ENCODE data around the gene ASH1L.

Gene ASH1L

DNA sequence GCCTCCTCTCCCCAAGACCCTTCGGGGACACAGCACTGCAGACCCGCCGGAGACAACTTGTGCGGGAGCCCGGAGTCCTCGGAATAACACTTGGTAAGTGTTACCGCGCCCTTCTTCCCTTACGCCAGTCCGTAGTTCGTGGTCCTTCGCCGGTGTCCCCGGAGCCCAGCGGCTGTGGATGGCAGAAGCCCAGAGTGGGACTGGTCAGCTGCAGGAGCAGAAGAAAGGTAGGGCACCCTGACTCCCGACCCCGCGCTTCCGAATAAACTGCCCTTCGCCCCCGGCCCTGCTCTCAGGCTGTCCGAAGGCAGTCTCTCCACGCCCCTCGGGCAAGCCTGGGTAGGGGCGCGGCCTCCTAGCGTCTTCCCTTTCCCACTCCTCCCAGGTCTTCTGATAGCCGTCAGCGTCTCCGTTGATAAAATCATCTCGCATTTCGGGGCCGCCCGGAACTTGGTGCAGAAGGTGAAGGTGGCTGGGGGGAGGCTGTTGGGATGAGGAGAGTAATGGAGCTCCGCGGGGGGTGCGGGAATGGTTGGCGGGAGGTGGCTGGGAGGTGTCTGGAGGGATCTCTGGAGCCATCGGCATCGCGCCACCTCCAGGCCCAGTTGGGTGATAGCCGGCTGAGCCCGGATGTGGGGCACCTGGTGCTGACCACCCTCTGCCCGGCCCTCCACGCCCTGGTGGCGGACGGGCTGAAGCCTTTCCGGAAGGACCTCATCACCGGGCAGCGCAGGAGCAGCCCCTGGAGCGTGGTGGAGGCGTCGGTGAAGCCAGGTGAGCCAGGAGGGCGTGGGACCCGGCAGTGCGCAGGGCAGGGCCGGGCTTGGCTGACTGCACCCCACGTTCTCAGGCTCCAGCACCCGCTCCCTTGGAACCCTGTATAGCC is 237.6 kb downstream of the ASH1L start:
- DNase-seq: peak; percentile 38

DNA sequence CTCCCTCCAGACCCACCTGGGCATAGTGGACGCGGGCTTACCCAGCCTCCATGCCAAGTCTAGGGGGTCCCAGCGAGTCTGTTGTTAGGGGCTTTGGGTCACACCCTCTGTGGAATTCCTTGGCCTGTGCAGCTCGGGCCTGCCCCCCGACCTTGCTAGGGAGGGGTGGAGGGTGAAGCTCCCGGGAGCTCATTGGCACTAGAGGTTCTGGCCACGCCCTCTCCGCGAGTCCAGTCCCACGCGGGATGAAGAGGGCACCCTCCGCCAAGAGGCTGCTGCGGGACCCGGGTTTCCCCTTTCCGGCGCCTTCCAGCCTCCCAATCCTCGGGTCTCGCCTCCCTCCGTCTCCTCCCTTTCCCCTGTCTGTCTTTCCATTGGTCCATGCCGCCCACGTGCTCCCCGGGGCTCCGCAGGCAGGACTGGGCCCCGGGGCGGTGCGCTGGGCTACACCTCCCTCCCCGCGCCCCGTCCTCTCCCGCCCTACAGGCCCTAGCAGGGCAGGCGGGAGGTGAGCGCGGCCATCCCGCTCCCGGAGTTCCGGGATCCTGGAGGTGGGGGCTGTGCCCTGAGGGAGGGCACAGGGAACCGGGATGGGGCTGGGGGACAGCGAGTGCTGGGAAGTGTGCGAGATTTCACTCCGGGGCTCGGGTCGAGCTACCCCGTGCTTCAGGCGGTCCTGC is 238.4 kb downstream of the ASH1L start:
- DNase-seq: peak; percentile 95

DNA sequence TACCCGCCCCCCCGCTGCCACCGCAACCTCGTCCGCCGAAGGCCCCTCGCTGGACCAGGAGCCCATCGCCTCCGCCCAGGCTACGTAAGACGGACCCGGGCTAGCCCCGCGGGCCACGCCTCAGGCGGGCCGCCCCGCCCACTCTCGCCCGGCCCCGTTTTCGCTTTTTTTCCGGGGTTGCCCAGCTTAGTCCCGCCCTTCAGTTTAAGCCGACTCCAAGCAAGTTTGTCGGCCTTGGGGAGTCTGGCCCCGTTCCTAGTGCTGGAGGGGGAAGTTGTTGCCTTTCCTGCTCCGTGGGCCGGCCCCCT is 238.9 kb downstream of the ASH1L start:
- peak; percentile 90 for DNase-seq

DNA sequence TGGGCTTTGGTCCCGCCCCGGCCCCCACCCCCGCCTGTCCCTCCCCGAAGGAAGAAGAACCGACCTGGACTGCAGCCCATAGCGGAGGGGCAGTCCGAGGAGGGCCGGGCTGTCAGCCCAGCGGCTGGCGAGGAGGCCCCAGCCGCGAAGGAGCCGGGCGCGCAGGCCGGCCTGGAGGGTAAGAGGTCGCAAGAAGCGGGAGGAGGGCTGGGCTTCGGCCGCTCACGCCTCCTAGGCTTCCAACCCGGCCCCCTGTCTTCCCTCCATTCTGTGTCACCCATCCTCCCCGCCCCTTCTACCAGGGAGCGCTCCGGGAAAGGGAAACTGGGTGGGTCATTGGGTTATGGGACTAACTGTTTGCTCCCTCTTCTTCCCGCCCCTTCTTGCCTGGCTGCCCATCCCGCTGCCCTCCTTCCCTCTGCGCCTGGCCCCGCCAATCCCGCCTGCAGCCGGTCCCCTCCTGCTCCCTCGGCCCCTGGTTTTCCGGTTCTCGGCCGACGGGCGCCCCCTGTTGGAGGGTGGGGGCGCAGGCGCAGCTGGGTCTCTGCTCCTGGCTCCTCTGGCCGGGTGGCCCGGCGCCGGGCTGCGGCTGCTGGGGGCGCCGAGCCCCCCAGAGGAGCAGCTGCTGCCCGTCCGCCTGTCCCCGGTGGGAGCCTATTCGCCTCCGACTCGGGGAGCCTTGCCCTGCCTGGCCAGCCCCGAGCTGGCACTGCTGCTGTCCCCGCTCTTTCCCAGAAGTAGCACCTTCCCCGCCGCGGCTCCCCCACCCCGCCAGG is 239.5 kb downstream of the ASH1L start:
- peak; percentile 93 for DNase-seq

DNA sequence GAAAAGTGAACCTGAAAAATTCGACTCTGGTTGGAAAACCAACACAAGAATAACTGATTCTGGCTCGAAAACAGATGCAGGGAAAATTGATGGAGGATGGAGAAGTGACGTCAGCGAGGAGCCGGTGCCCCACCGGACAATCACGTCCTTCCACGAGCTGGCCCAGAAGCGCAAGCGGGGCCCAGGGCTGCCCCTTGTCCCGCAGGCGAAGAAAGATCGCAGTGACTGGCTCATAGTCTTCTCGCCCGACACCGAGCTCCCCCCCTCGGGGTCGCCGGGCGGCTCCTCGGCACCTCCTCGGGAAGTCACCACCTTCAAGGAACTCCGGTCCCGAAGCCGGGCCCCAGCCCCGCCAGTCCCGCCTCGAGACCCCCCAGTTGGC is 240.0 kb downstream of the ASH1L start:
- DNase-seq: no peak

DNA sequence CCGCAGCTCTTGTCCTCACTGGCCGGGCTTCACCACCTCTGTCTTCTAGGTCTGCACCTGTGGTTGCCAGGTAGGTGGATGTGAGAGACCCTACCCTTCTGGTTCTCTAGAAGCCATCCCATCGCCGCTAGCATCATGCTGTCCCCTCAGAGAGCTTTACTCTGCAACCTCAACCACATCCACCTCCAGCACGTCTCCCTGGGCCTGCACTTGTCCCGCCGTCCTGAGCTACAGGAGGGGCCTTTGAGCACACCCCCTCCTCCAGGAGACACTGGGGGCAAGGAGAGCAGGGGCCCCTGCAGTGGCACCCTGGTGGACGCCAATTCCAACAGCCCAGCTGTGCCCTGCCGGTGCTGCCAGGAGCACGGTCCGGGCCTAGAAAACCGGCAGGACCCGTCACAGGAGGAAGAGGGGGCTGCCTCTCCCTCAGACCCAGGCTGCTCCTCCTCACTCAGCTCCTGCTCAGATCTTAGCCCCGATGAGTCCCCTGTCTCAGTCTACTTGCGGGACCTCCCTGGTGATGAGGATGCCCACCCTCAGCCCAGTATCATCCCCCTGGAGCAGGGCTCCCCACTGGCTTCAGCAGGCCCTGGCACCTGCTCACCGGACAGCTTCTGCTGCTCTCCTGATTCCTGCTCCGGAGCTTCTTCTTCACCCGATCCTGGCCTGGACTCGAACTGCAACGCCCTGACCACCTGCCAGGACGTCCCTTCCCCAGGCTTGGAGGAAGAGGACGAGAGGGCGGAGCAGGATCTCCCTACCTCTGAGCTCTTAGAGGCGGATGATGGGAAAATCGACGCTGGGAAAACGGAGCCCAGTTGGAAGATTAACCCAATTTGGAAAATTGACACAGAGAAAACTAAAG is 240.7 kb downstream of the ASH1L start:
- DNase-seq: no peak

DNA sequence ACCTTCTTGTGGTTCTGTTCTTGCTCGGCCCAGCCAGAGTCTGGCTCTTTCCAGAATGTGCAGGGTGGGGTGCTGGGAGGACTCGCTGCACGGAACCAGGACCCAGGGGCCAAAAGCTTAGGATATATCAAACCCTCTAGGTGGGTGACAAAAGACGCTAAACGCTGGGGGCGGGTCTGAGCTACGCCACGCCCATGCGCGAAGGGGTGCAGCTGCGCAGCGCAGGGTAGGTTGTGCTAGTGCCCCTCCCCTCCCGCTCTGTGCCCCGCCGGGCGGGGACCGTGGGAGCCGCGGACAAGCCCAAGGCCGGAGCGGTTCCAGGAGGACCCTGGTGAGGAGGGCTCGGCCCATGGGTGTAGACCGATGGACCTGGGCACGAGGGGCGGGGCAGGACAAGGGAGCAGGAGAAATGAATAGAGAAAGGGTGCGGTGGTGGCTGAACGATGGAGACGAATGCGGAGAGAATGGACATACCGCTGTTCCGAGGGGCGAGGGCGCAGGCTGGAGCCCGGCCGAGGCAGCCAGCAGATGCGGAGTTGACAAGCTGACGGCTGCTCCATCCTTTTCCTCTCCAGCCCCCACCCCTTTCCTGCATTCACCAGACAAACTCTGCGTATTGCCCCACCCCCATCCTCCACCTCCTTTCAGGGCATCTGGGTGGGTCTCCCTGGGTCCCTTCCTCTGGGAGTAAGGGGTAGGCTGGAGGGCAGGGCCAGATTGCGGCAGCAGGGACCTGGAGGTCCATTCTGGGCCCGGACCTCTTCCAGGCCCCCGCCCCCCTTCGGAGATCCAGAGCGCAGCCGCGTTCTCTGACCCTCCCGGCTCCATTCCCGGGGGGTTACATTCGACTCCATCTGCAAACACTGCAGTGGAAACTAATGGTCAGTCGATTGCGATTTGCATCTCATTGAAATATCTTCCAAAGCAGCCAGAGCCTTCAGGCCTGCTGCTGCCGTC is 241.7 kb downstream of the ASH1L start, which contains the start of gene RUSC1:
Gene RUSC1, plus strand, starts transcription at position 234 of the 957 bp plus-strand sequence. CDS start 880 bp downstream, outside the sequence.
- peak; percentile 58 for DNase-seq

DNA sequence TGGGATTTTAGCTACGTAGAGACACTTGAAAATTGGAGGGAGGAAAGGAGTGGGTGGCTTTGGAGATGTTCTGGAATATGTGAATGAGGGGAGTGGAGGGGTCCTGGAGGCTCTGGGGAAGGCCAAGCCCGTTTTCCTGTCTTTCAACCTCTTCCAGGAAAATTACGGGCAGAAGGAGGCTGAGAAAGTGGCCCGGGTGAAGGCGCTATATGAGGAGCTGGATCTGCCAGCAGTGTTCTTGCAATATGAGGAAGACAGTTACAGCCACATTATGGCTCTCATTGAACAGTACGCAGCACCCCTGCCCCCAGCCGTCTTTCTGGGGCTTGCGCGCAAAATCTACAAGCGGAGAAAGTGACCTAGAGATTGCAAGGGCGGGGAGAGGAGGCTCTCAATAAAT is 242.4 kb downstream of the ASH1L start:
- no peak for DNase-seq

DNA sequence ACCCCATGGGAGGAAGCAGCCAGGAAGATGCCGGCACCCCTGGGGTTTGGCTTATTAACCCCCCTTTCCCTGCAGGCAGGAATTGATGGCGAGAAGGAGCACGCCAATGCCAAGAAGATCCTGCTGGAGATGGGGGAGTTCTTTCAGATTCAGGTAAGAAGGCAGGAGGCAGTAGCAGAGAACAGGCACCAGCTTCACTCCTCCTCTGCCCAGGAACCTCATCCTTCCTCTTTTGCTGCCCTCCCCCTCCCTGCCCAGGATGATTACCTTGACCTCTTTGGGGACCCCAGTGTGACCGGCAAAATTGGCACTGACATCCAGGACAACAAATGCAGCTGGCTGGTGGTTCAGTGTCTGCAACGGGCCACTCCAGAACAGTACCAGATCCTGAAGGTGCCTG is 243.1 kb downstream of the ASH1L start:
- no peak for DNase-seq

DNA sequence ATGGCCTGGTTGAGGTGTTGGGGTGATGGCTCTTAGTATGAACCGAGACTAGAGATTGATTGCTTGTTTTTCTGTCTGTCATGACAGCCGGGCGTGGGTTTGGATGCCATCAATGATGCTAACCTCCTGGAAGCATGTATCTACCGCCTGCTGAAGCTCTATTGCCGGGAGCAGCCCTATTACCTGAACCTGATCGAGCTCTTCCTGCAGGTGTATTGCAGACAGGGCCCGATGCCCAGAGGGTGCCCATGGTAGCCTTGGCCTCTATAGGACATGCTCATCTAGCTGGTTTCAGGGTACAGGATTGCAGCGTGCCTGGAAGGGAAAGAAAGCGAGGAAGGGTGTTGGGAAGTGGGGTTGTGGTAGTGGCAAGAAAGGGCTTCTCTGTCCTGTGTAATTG is 244.5 kb downstream of the ASH1L start:
- no peak for DNase-seq

DNA sequence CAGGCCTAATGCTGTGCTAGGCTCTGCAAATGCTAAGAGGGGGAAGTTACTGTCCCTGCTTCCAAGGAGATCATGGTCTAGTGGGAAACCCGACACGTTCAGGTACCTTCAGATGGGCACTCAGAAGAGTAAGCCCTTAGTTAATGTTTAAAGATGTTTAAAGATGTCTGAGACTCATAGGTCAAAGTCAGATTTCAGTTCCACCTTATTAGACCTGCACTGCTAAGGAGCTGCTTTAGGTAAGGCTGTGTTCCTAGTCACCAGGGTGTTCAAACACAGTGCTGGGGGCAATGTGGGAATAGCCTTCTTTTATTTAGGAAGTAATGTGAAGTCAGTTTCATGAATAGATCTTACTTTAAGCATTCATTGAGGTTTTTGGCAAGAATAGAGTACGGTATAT is 245.7 kb downstream of the ASH1L start:
- no peak for DNase-seq

DNA sequence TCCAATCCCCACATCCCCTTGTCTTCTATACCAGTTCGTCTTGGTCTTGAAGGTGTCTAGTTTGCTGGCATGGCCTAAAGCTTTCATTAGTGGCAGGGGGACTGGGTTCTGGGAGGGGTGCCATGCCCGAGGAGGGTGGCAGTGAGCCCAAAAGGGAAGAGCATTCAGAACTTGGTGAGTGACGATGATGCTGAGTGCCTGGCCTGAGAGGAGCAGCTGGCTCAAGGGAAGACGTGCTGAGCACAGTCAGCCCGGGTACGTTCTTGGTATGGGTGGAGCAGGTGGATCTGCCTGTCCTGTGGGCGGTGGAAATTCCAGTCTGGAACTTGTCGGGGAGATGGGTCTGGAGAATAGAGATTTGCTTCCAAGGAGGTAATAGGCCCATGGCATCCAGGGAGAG is 249.3 kb downstream of the ASH1L start:
- no peak for DNase-seq

DNA sequence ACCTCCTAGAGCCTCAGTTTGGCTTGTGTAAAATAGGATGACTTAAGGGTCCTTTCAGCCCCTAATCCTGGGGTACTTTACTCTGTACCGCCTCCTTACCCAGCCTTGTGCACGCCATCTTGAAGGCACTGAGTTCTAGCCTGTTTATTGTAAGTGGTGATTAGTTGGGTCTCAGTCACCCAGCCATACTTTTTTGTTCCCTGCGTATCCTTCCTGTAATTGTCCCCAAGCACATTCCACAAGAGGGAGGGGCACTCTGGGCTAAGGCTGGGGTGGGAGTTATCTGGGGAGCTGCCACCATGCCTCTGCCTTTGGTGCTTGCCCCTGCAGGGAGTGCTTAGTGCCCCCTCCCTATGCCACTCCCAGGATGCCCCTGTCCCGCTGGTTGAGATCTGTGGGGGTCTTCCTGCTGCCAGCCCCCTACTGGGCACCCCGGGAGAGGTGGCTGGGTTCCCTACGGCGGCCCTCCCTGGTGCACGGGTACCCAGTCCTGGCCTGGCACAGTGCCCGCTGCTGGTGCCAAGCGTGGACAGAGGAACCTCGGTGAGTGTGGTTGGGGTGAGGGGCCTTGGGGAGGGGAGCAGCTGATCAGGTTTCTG is 253.1 kb downstream of the ASH1L start:
- DNase-seq: peak; percentile 16

DNA sequence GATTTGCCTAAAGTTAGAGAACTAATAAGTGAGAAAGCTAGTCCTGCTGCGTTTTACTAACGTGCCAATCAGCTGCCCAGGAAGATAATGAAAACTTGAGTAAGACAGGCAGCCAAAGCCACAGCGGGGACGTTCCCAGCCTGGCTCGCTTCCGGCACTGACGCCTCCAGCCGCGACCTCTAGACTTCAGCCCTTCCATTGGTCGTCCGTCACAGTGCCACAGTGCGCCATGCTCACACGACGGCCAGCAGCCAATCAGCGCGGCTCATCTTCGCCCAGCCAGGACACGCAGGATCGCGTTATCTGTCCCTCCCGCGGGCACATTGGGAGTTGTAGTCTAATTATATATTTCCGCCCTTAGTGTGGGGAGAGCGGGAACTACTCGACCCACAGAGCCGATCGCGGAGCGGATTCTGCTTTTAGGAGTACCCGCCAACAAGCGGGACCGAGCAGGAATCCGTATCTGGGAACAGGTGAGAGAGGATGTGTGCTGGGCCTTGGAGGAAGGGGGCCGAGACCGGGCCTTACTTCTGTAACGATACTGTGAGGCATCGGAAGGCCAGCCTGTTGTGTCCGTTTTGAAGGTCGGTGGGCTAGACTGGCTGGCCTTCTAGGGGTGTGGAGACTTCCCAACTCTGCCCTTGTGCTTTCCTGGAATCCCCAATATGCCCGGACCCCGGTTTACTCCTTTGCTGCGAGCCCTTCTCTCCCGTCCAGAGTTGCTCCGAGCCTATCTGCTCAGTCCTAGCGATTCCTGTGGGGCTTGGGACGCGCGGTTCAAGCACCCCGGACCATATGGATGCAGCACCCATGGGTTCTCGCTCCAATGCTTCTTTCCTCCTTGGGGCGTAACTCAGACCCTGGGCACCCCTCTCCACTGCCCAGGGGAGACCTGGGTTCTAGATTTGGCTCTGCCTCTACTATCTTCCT is 253.8 kb downstream of the ASH1L start, which contains the start of gene FDPS:
Gene FDPS, plus strand, starts transcription at position 374 of the 930 bp plus-strand sequence. CDS start 924 bp downstream, outside the sequence.
- DNase-seq: peak; percentile 99

DNA sequence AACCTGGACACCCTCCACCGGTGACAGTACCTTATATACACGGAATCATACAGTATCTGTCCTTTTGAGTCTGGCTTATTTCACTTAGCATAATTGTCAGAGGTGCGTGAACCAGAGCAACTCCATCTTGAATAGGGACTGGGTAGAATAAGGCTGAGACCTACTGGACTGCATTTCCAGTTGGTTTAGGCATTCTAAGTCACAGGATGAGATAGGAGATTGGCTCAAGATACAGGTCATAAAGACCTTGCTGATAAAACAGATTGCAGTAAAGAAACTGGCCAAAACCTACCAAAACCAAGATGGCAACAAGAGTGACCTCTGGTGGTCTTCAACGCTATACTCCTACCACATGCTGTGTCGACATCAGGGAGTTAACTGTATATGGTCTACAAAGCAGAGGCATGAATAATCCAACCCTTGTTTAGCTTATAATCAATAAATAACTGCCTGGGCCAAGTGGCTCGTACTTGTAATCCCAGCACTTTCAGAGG is 255.3 kb downstream of the ASH1L start:
- DNase-seq: peak; percentile 57

DNA sequence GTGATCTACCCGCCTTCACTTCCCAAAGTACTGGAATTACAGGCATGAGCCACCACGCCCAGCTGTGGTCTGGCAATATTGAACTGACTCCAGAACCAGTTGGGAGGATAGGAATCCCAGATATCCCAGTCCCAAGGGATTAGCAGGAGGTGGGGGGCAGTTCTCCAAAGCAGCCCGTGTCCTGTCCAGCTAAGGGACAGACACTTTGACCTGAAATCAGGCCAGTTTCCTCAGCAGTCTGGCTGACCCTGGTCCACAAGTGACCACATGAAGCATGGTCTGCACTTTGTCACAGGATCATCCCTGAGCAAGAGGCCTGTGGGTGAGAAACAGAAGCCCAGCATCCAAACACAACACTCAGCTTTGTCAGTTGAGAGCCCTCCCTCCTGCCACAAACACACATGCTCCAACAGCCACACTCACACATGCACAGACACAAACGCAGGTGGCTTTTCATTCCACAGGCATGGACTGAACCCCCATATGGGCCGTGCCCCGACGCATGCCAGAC is 256.7 kb downstream of the ASH1L start:
- DNase-seq: peak; percentile 27

DNA sequence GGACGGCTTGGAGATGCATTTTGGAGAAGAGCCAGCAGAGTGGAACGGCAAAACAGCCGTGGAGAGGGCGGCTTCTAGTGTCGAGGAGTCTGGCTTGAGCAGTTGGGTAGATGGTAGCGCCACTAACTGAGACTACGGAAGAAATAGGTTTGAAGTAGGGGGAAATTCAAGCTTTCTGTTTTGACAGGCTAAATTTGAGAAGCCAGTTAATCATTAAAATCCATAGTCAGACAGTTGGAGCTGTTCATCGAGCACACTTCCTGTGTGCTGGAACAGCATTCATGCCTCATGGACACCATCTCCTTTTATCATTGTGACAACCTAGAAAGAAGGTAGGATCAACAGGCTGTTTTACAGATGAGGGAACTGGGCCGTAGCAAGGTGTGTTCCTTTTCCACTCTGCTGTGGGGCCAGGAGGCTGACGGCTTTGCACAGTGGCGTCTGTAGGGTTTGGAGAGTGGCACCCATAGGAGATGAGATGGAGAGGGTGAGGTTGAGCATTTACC is 258.0 kb downstream of the ASH1L start:
- DNase-seq: no peak

DNA sequence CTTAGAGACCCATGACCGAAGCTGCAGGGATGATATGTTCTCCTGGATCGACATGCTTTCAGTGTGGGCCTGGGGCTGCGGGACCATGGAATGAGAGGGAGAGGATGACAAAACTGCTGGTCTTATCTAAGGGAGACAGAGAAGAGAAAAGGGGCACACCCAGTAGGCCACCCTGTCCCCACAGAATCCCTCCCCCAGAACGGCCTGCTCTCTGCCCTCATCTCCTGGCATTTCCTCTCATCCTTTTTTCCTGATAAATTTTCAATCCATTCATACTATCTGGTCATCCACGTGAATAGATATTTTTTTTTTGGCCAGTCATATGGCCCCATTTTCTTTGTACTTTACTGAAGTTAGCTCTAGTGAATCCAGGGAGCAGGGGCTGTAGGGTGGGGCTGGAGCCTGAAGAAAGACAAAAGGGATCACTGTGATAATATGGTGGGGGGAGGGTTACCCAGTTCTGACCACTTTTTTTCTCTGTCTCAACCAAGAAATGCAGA is 261.2 kb downstream of the ASH1L start, which contains the start of gene PKLR:
Gene PKLR, minus strand, starts transcription at position 97 of the 500 bp plus-strand sequence. Its CDS starts 43 bp downstream, at position 54.
- no peak for DNase-seq

All from fibroblast of skin of right quadriceps (primary cell).